ENCODE measurements around the gene PINLYP.

PINLYP gene

GRCh38 chr19:43562698-43563241 lies 12.8 kb upstream of the PINLYP start:
- H3K9me2 ChIP-seq (replicated peaks; ENCODE audit: low read depth, low read length), result no peaks in the 10 kb centered on the region
- H3K9ac ChIP-seq (ENCODE audit: low read depth, low read length, poor library complexity, severe bottlenecking), result peak overlapping the region; percentile 60
- TF ChIP-seq EZH2phosphoT487 (IDR thresholded peaks at IDR 0.05; ENCODE audit: borderline replicate concordance), result no peak
- H3K4me3 ChIP-seq (ENCODE audit: low read length, poor library complexity, severe bottlenecking), result peak overlapping the region; percentile 47
- H3K4me1 ChIP-seq (ENCODE audit: insufficient read depth, low read length, poor library complexity, severe bottlenecking), result peaks cover 54% of the 10 kb centered on the region
- 0 out of 2 replicates have a peak, but pooled peaks cover 3% of the 10 kb centered on the region for H3K36me3 ChIP-seq (ENCODE audit: insufficient read depth, low read length)
- H2AFZ ChIP-seq (ENCODE audit: low read length), result no peak overlapping the region
- peaks cover 19% of the 10 kb centered on the region for H3F3A ChIP-seq (ENCODE audit: low read depth)
- peak overlapping the region; percentile 68 for H3K4me2 ChIP-seq (ENCODE audit: low read depth, low read length, poor library complexity, severe bottlenecking)
- H3K79me2 ChIP-seq (ENCODE audit: insufficient read depth, low read length), result peaks cover 42% of the 10 kb centered on the region
- no peaks in the 10 kb centered on the region for H4K20me1 ChIP-seq (ENCODE audit: insufficient read depth, low read length, poor library complexity, severe bottlenecking)
- H3K9me3 ChIP-seq (ENCODE audit: insufficient read depth, low read depth, low read length), result no peaks in the 10 kb centered on the region
- no peaks in the 10 kb centered on the region for H3K27me3 ChIP-seq (ENCODE audit: insufficient read depth, low read length, poor library complexity, severe bottlenecking)

- no peak overlapping the region for H3K4me3 ChIP-seq (ENCODE audit: low read length, poor library complexity, severe bottlenecking)
- no peaks in the 10 kb centered on the region for H3K36me3 ChIP-seq (ENCODE audit: insufficient read depth, low read length)
- H4K20me1 ChIP-seq (ENCODE audit: insufficient read depth, low read length, poor library complexity, severe bottlenecking), result no peaks in the 10 kb centered on the region
- H3K9me2 ChIP-seq (replicated peaks; ENCODE audit: low read depth, low read length), result no peaks in the 10 kb centered on the region
- peaks cover 19% of the 10 kb centered on the region for H3F3A ChIP-seq (ENCODE audit: low read depth)
- H3K4me2 ChIP-seq (ENCODE audit: low read depth, low read length, poor library complexity, severe bottlenecking), result peak overlapping the region; percentile 53
- H2AFZ ChIP-seq (ENCODE audit: low read length), result no peak overlapping the region
- H3K27me3 ChIP-seq (ENCODE audit: insufficient read depth, low read length, poor library complexity, severe bottlenecking), result no peaks in the 10 kb centered on the region
- H3K9me3 ChIP-seq (ENCODE audit: insufficient read depth, low read depth, low read length), result no peaks in the 10 kb centered on the region
- H3K4me1 ChIP-seq (ENCODE audit: insufficient read depth, low read length, poor library complexity, severe bottlenecking), result peaks cover 54% of the 10 kb centered on the region
- H3K79me2 ChIP-seq (ENCODE audit: insufficient read depth, low read length), result peaks cover 45% of the 10 kb centered on the region
- no peak for TF ChIP-seq CTCF (conservative IDR thresholded peaks at IDR 0.05; ENCODE audit: low read length)
- no peak for TF ChIP-seq EZH2phosphoT487 (IDR thresholded peaks at IDR 0.05; ENCODE audit: borderline replicate concordance)
- peak overlapping the region; percentile 60 for H3K9ac ChIP-seq (ENCODE audit: low read depth, low read length, poor library complexity, severe bottlenecking)
These were observed 11.7 kb upstream of the PINLYP start for GRCh38 chr19:43563816-43564457.

GRCh38 chr19:43564800-43565199 lies 10.8 kb upstream of the PINLYP start:
- Histone ChIP-seq H4K20me1 (ENCODE audit: insufficient read depth, low read length, poor library complexity, severe bottlenecking) (no peaks in the 10 kb centered on the region), H3K4me1 (ENCODE audit: insufficient read depth, low read length, poor library complexity, severe bottlenecking) (peaks cover 54% of the 10 kb centered on the region), H3K9ac (ENCODE audit: low read depth, low read length, poor library complexity, severe bottlenecking) (peak overlapping the region; percentile 60)

More at GRCh38 chr19:43564800-43565199, 10.8 kb upstream of the PINLYP start:
- Histone ChIP-seq H3K9me3 (ENCODE audit: insufficient read depth, low read depth, low read length) (no peaks in the 10 kb centered on the region), H3K4me3 (ENCODE audit: low read length, poor library complexity, severe bottlenecking) (no peak overlapping the region), H3K27me3 (ENCODE audit: insufficient read depth, low read length, poor library complexity, severe bottlenecking) (no peaks in the 10 kb centered on the region), H2AFZ (ENCODE audit: low read length) (no peak overlapping the region), H3K36me3 (ENCODE audit: insufficient read depth, low read length) (no peaks in the 10 kb centered on the region), H3K4me2 (ENCODE audit: low read depth, low read length, poor library complexity, severe bottlenecking) (no peak overlapping the region), H3F3A (ENCODE audit: low read depth) (peaks cover 19% of the 10 kb centered on the region), H3K9me2 (replicated peaks; ENCODE audit: low read depth, low read length) (no peaks in the 10 kb centered on the region), H3K79me2 (ENCODE audit: insufficient read depth, low read length) (peaks cover 48% of the 10 kb centered on the region)
- TF ChIP-seq EZH2phosphoT487 (IDR thresholded peaks at IDR 0.05; ENCODE audit: borderline replicate concordance) (no peak), CTCF (conservative IDR thresholded peaks at IDR 0.05; ENCODE audit: low read length) (no peak)
